SK-N-SH treated with all-trans-retinoic acid at 6 μM for 48 hours (cell line): ENCODE results near the gene DAPL1.

Experiments used
- CREB5 ChIP-seq: fragments of 250-450 bp; sonication (Bioruptor Pico); IDR thresholded peaks from 2 replicates; pipeline ENCODE4 v1.5.1; 2020; ENCODE audit warnings: low read depth, mild to moderate bottlenecking, moderate library complexity
- CSRNP3 ChIP-seq: fragments of 250-450 bp; sonication (Bioruptor Pico); IDR thresholded peaks from 2 replicates; pipeline ENCODE4 v1.5.1; 2021; ENCODE audit warnings: mild to moderate bottlenecking, moderate library complexity
- ESRRG ChIP-seq: fragments of 250-450 bp; sonication (Bioruptor Pico); IDR thresholded peaks from 2 replicates; pipeline ENCODE4 v1.6.1; 2021; ENCODE audit warnings: mild to moderate bottlenecking
- GLIS3 ChIP-seq: fragments of 250-450 bp; sonication (Bioruptor Pico); IDR thresholded peaks from 2 replicates; pipeline ENCODE4 v1.5.0; 2020; ENCODE audit warnings: mild to moderate bottlenecking, moderate library complexity
- PATZ1 ChIP-seq: fragments of 250-450 bp; sonication (Bioruptor Pico); IDR thresholded peaks from 2 replicates; pipeline ENCODE4 v1.8.0; 2020; ENCODE audit warnings: mild to moderate bottlenecking, moderate library complexity, borderline replicate concordance
- PPARA ChIP-seq: fragments of 250-450 bp; sonication (Bioruptor Pico); IDR thresholded peaks from 2 replicates; pipeline ENCODE4 v1.5.0; 2020; ENCODE audit warnings: mild to moderate bottlenecking, borderline replicate concordance
- RARB ChIP-seq: fragments of 250-450 bp; sonication (Bioruptor Pico); IDR thresholded peaks from 2 replicates; pipeline ENCODE4 v1.8.0; 2021; ENCODE audit warnings: mild to moderate bottlenecking, moderate library complexity
- TSHZ2 ChIP-seq: fragments of 250-450 bp; sonication (Bioruptor Pico); IDR thresholded peaks from 2 replicates; pipeline ENCODE4 v1.5.0; 2020; ENCODE audit warnings: mild to moderate bottlenecking, moderate library complexity
- ZNF565 ChIP-seq: fragments of 450-650 bp; formaldehyde crosslinking; conservative IDR thresholded peaks from 2 replicates; pipeline ENCODE4 v1.5.0; 2020; ENCODE audit warnings: low read depth, mild to moderate bottlenecking, moderate library complexity
- ZNF70 ChIP-seq: fragments of 450-650 bp; formaldehyde crosslinking; IDR thresholded peaks from 2 replicates; pipeline ENCODE4 v1.5.0; 2020; ENCODE audit warnings: mild to moderate bottlenecking, moderate library complexity
- ZNF8 ChIP-seq: fragments of 450-650 bp; formaldehyde crosslinking; IDR thresholded peaks from 2 replicates; pipeline ENCODE4 v1.5.0; 2020; ENCODE audit warnings: mild to moderate bottlenecking, moderate library complexity

- TF ChIP-seq PATZ1 (CRISPR knock-in tag): no peak
- TF ChIP-seq CREB5: no peak
- TF ChIP-seq ESRRG (CRISPR knock-in tag): no peak
- TF ChIP-seq GLIS3 (CRISPR knock-in tag): no peak
- TF ChIP-seq TSHZ2 (CRISPR knock-in tag): no peak
- TF ChIP-seq ZNF8 (CRISPR knock-in tag): no peak
- TF ChIP-seq PPARA (CRISPR knock-in tag): no peak
- TF ChIP-seq CSRNP3 (CRISPR knock-in tag): no peak
- TF ChIP-seq RARB (CRISPR knock-in tag): no peak
- no peak for TF ChIP-seq ZNF70 (CRISPR knock-in tag)
- no peak for TF ChIP-seq ZNF565 (CRISPR knock-in tag)
Measured at GRCh38 chr2:158817588-158817987, 22.5 kb downstream of the DAPL1 start.
